Natural killer cell (primary cell): Measurements from ENCODE around the gene ZCCHC14. TPM values are rescaled to one million over a fixed set of nuclear protein-coding genes. Genes with fewer than 3 reads are reported as not detected.
"Not testable (repeated sequence)": the region's sequence is repeated elsewhere in the genome, so short reads cannot be mapped to it uniquely, and the experiment has no call there.

Source experiments
- ATAC-seq, 3 donors: fragments of 150-1000 bp in 2 of 3; fragments of 200-7000 bp in 1 of 3; cut with Tn5 transposase; 1 replicate in 1 of 3; 2 replicates in 2 of 3; pipeline ENCODE4 v1.10.0; 2021; ENCODE audit warnings: mild to moderate bottlenecking in 2 of 3, moderate library complexity in 2 of 3
- DNase-seq, 2 donors: peaks; one replicate each; pipeline versions ENCODE4 v3.0.0 to v3.0.0-alpha.2; 2013 to 2021; ENCODE audit warnings: mixed read lengths in 1 of 2
- H3K27ac ChIP-seq: one replicate; pipeline ENCODE4 v1.5.1; 2013; ENCODE audit warnings: mild to moderate bottlenecking, low read length
- H3K27me3 ChIP-seq: one replicate; pipeline ENCODE4 v1.6.1; 2013; ENCODE audit warnings: low read length; ENCODE audit not compliant: control insufficient read depth, insufficient read depth
- H3K36me3 ChIP-seq: one replicate; pipeline ENCODE4 v1.6.1; 2013; ENCODE audit warnings: low read length; ENCODE audit not compliant: control insufficient read depth, insufficient read depth
- H3K4me1 ChIP-seq: one replicate; pipeline ENCODE4 v1.6.1; 2013; ENCODE audit warnings: low read length; ENCODE audit not compliant: control insufficient read depth, insufficient read depth
- H3K4me3 ChIP-seq: one replicate; pipeline ENCODE4 v1.5.1; 2013; ENCODE audit warnings: low read length
- H3K9me3 ChIP-seq: one replicate; pipeline ENCODE4 v1.6.1; 2013; ENCODE audit warnings: low read length; ENCODE audit not compliant: control insufficient read depth, insufficient read depth
- H3K27ac Mint-ChIP-seq, 2 donors: one replicate each; pipeline ENCODE4 v1.8.0; 2022; ENCODE audit warnings: mild to moderate bottlenecking in 2 of 2, mixed read lengths in 2 of 2, moderate library complexity in 1 of 2
- H3K27me3 Mint-ChIP-seq, 2 donors: one replicate each; pipeline ENCODE4 v1.8.0; 2022; ENCODE audit warnings: low read depth in 2 of 2, mixed read lengths in 2 of 2
- H3K36me3 Mint-ChIP-seq: one replicate; pipeline ENCODE4 v1.8.0; 2022; ENCODE audit warnings: mixed read lengths
- H3K4me1 Mint-ChIP-seq, 2 donors: one replicate each; pipeline ENCODE4 v1.8.0; 2022; ENCODE audit warnings: mixed read lengths in 2 of 2
- H3K4me3 Mint-ChIP-seq: one replicate; pipeline ENCODE4 v1.8.0; 2022; ENCODE audit warnings: mild to moderate bottlenecking, moderate library complexity, mixed read lengths
- H3K9me3 Mint-ChIP-seq, 2 donors: one replicate each; pipeline ENCODE4 v1.8.0; 2022; ENCODE audit warnings: mixed read lengths in 2 of 2
- CTCF ChIP-seq: fragments of 200-600 bp; IDR thresholded peaks from one replicate; pipeline ENCODE4 v1.8.0; 2022; ENCODE audit warnings: antibody characterized with exemption
- WGBS: methylation state at CpG from one replicate; pipeline ENCODE4 v1.1.7; 2013; ENCODE audit warnings: missing lambda C conversion rate; ENCODE audit not compliant: insufficient coverage; 5-methylcytosine and 5-hydroxymethylcytosine counted together
- intact Hi-C: fragments of 100-400 bp; cut with micrococcal nuclease; formaldehyde crosslinking; loops from one replicate; pipeline ENCODE4 v1.14.2; 2022
- total RNA-seq, 4 donors: library from RNA; stranded (reverse); fragments of 120-200 nt in 1 of 4; gene quantifications; one replicate each; pipeline versions ENCODE4 v1.2.3 to v1.2.4, GENCODE V29; 2013 to 2022

Gene ZCCHC14
- total RNA-seq, 3 donors from 2014 or later (not counting 1 experiment from before 2014, with no cell fraction given) = 12.2 to 20.9 (median 19.2) TPM

DNA sequence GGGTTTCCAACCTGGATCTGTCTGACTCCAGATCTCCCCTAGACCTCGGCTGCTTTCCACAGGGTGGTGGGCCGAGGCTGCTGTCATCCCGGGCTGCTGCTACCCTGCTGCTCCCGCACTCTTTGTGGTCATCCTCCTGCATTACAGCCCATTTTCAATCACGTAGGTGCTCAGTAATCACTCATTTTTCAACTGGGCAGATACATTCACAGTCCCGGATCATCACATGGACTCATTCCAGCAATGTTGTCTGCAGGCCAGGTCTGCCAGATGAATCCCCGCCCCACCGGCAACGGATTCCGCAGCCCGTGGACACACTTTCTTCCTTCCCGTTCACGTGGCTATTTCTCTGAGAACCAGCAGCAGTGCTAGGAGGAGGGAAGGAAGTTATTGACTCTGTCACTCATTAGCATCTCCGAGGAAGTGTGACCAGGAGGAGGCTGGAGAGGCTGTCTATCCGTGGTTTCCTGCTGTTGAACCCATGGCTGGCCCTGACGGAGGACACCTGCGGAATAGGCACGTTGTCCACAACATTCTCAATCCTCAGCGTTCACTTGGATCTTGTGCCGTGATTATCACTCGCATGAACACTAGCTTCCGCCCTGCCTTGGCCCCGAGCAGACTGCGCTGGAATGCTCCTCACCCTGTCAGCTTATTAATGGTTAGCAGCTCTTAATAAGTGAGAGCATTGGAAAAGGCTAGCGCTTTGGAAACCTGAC, 14.7 kb upstream of the ZCCHC14 start:
- Histone ChIP-seq H3K36me3 (no peaks in the 10 kb centered on the region), H3K4me1 (peaks cover 7% of the 10 kb centered on the region), H3K9me3 (no peaks in the 10 kb centered on the region), H3K4me3 (no peak overlapping the region), H3K27ac (no peak overlapping the region), H3K27me3 (peaks cover 3% of the 10 kb centered on the region)
- no peaks in the 10 kb centered on the region for H3K36me3 Mint-ChIP-seq
- WGBS = 21% methylated on average over 25 of the region's 25 CpGs
- DNase-seq (no peak), ATAC-seq (peak in 1 of 3 donors; percentile 30)
- no peak for TF ChIP-seq CTCF
- H3K4me1 Mint-ChIP-seq = peaks cover 4 to 10% of the 10 kb centered on the region in 2 donors
- intact Hi-C loops = no loop called here
- no peaks in the 10 kb centered on the region for H3K9me3 Mint-ChIP-seq
- no peak overlapping the region for H3K27ac Mint-ChIP-seq
- no peak overlapping the region for H3K4me3 Mint-ChIP-seq
- peaks cover 8 to 18% of the 10 kb centered on the region in 2 donors for H3K27me3 Mint-ChIP-seq

DNA sequence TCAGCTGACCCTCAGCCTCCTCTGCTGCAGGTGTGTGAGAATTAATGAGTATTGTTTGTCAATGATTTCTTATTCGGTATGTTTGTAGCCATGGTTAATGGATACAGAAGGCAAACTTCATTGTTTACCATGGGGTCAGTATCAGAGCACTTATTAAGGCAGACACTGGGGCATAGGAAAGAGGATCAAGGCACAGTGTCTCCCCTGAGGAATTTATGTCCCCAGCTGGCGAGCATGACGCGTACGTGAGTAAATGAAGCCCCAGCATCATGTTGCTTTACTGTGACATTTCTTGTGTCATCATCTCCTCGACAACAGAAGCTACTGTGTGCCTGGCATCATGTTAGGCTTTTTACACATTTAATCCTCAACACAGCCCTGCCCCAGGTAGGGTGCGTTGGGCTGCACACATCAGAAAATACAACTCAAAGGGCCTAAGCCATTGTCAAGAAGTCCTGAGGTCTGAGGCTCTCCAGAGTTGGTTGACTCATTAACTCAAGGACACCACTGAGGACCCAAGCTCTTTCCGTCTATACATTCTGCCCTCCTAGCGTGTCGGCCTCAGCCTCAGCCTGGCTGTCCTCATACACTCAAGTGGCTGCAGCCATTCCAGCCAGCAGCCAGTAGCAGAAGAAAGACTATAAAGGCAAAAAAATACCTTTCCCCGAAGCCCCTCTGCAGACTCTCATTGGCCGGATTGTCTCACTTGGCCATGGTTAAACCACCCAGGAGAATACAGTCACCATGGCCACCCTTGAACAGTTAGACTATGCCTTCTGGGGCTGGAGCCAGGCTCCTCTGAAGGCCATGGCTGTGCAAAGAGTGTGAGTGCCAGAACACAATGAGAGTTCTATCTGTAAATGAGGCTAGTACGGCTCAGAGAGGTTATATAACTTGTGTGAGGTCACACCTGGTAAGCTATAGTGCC, 13.9 kb upstream of the ZCCHC14 start:
- peaks cover 3% of the 10 kb centered on the region for H3K27me3 ChIP-seq
- intact Hi-C loops = no loop called here
- Mint-ChIP-seq H3K27ac (no peak overlapping the region), H3K36me3 (no peaks in the 10 kb centered on the region), H3K27me3 (peaks cover 8 to 16% of the 10 kb centered on the region in 2 donors), H3K4me3 (no peak overlapping the region), H3K4me1 (peaks cover 4 to 10% of the 10 kb centered on the region in 2 donors), H3K9me3 (no peaks in the 10 kb centered on the region)
- DNase-seq (no peak), ATAC-seq (no peak)
- WGBS = 97% methylated on average over 13 of the region's 13 CpGs
- H3K4me3 ChIP-seq = no peak overlapping the region
- H3K9me3 ChIP-seq = no peaks in the 10 kb centered on the region
- H3K4me1 ChIP-seq = peaks cover 7% of the 10 kb centered on the region
- no peaks in the 10 kb centered on the region for H3K36me3 ChIP-seq
- no peak overlapping the region for H3K27ac ChIP-seq
- no peak for TF ChIP-seq CTCF

GRCh38 chr16:87505834-87506233, 13.0 kb upstream of the ZCCHC14 start:
- no peak for TF ChIP-seq CTCF
- H3K36me3 Mint-ChIP-seq = no peaks in the 10 kb centered on the region
- no peak overlapping the region for H3K4me3 ChIP-seq
- H3K27ac Mint-ChIP-seq = no peak overlapping the region
- H3K27me3 Mint-ChIP-seq = peaks cover 8 to 16% of the 10 kb centered on the region in 2 donors
- intact Hi-C loops = no loop called here
- H3K4me1 ChIP-seq = peaks cover 7% of the 10 kb centered on the region
- H3K9me3 ChIP-seq = no peaks in the 10 kb centered on the region
- 98% methylated on average over 2 of the region's 2 CpGs for WGBS
- H3K4me1 Mint-ChIP-seq = peaks cover 4 to 10% of the 10 kb centered on the region in 2 donors
- no peak overlapping the region for H3K4me3 Mint-ChIP-seq
- no peaks in the 10 kb centered on the region for H3K9me3 Mint-ChIP-seq
- no peaks in the 10 kb centered on the region for H3K36me3 ChIP-seq
- H3K27me3 ChIP-seq = peaks cover 3% of the 10 kb centered on the region
- ATAC-seq (no peak), DNase-seq (no peak)
- no peak overlapping the region for H3K27ac ChIP-seq

GRCh38 chr16:87503232-87503937, 10.6 kb upstream of the ZCCHC14 start:
- H3K9me3 Mint-ChIP-seq, intact Hi-C loops, ATAC-seq, H3K27me3 ChIP-seq, DNase-seq, H3K27ac Mint-ChIP-seq, H3K9me3 ChIP-seq, H3K27ac ChIP-seq, H3K4me3 ChIP-seq, H3K36me3 Mint-ChIP-seq, H3K4me3 Mint-ChIP-seq, H3K4me1 ChIP-seq, H3K36me3 ChIP-seq: not testable (repeated sequence)
- H3K4me1 Mint-ChIP-seq = peaks cover 4 to 13% of the 10 kb centered on the region in 2 donors
- WGBS = 90% methylated on average over 18 of the region's 18 CpGs
- peaks cover 0 to 12% of the 10 kb centered on the region in 2 donors for H3K27me3 Mint-ChIP-seq
